Measurements from ENCODE around the gene PSMB4.
"Not testable (repeated sequence)": the region's sequence is repeated elsewhere in the genome, so short reads cannot be mapped to it uniquely, and the experiment has no call there.

PSMB4 gene

DNA sequence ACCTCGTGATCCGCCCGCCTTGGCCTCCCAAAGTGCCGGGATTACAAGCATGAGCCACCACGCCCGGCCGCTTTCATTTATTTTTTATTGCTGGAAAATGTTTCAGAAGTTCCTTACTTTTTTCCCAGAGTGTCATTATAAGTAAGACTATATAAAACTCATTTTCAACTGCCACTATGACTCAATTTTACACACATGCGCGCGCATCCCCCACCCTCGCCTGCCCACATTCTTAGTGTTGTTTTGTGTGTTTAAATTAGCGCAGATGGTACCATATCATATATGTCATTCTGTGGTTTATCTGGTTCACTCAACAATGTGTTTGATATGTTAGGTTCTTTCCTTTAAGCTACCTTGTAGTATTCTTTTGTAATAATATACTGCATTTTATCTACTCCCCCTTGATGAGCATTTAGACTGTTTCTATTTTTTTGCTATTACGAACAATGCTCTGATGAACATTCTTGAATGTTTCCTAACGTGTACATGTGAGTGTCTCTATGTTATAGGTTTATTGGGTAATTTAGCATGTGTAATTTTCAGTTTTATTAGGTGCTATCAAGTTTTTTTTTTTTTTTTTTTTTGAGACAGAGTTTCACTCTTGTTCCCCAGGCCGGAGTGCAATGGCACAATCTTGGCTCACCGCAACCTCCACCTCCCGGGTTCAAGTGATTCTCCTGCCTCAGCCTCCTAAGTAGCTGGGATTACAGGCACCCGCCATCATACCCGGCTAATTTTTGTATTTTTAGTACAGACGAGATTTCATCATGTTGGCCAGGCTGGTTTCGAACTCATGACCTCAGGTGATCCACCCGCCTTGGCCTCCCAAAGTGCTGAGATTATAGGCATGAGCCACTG lies 8.9 kb upstream of the PSMB4 start:
- H3K27ac ChIP-seq (ENCODE audit: low read depth, low read length); H2AFZ ChIP-seq (ENCODE audit: low read length, unreplicated experiment); H3K4me3 ChIP-seq (ENCODE audit: low read depth, low read length); H3K4me1 ChIP-seq (ENCODE audit: control insufficient read depth, insufficient read depth, low read length, unreplicated experiment); H3K27me3 ChIP-seq (ENCODE audit: insufficient read depth, low read length); H3K36me3 ChIP-seq (ENCODE audit: insufficient read depth, low read length); H3K79me2 ChIP-seq (ENCODE audit: control insufficient read depth, insufficient read depth, low read length, unreplicated experiment): not testable (repeated sequence)

DNA sequence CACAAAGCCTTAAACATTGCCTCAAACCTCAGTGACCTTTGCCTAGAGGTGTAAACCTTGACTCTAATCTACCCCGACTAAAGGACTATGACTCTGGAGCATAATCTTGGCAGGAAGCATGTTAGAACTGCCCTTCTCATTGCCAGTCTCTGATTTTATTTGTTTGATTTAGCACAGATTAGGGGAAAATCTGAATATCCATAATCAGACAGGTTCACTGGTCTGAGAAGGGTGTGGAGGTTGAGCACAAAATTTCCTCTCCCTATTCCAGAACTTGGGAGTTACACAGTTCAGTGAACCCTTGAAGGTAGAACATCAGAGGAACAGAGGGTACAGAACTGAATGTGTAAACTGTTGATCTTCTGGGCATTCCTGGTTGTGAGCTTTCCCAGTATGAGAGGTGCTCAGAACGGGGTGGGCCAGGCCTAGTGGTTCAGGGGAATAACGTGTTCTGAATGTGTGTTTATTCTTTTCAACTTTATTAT lies 8.3 kb upstream of the PSMB4 start:
- no peak overlapping the region for H3K4me3 ChIP-seq (ENCODE audit: low read depth, low read length)
- H3K36me3 ChIP-seq (ENCODE audit: insufficient read depth, low read length) = no peaks in the 10 kb centered on the region
- no peaks in the 10 kb centered on the region for H3K27me3 ChIP-seq (ENCODE audit: insufficient read depth, low read length)
- no peaks in the 10 kb centered on the region for H3K4me1 ChIP-seq (ENCODE audit: control insufficient read depth, insufficient read depth, low read length, unreplicated experiment)
- no peaks in the 10 kb centered on the region for H3K79me2 ChIP-seq (ENCODE audit: control insufficient read depth, insufficient read depth, low read length, unreplicated experiment)
- H3K27ac ChIP-seq (ENCODE audit: low read depth, low read length) = no peak overlapping the region
- H2AFZ ChIP-seq (ENCODE audit: low read length, unreplicated experiment) = no peak overlapping the region

- Histone ChIP-seq H3K4me3 (ENCODE audit: low read depth, low read length) (no peak overlapping the region), H2AFZ (ENCODE audit: low read length, unreplicated experiment) (no peak overlapping the region)
These were observed 5.8 kb upstream of the PSMB4 start for GRCh38 chr1:151393583-151393982.

GRCh38 chr1:151396265-151396664 lies 3.1 kb upstream of the PSMB4 start:
- not testable (repeated sequence) for H3K36me3 ChIP-seq (ENCODE audit: insufficient read depth, low read length); H3K4me3 ChIP-seq (ENCODE audit: low read depth, low read length)
- H3K79me2 ChIP-seq (ENCODE audit: control insufficient read depth, insufficient read depth, low read length, unreplicated experiment) = peaks cover 21% of the 10 kb centered on the region

More at GRCh38 chr1:151393583-151393982, 5.8 kb upstream of the PSMB4 start:
- Histone ChIP-seq H3K79me2 (ENCODE audit: control insufficient read depth, insufficient read depth, low read length, unreplicated experiment) (no peaks in the 10 kb centered on the region), H3K27ac (ENCODE audit: low read depth, low read length) (no peak overlapping the region), H3K36me3 (ENCODE audit: insufficient read depth, low read length) (no peaks in the 10 kb centered on the region), H3K27me3 (ENCODE audit: insufficient read depth, low read length) (no peaks in the 10 kb centered on the region), H3K4me1 (ENCODE audit: control insufficient read depth, insufficient read depth, low read length, unreplicated experiment) (peaks cover 2% of the 10 kb centered on the region)

DNA sequence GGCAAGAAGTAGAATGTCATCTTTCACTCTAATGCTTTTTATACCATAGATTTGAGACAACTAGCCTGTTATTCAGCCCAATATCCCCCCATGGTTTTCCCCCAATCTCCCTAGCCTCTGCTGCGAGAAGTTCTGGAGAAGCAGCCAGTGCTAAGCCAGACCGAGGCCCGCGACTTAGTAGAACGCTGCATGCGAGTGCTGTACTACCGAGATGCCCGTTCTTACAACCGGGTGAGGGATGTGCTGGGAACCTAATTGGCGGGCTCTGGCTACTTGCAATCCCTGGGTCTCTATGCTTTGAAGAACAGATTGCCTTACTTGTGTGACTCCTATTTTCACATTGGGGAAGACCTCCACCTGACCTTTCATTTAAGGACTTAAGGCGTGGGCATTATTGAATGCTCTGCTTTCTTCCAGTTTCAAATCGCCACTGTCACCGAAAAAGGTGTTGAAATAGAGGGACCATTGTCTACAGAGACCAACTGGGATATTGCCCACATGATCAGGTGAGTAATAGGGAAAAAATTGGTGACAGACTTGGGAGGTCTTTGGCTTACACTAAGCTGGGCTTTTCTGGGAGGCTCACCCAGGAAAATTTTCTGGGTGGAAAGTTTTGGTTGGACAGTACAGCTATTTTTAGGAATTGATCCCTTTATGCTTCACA lies 1.9 kb downstream of the PSMB4 start:
- Histone ChIP-seq H3K79me2 (ENCODE audit: control insufficient read depth, insufficient read depth, low read length, unreplicated experiment) (peaks cover 25% of the 10 kb centered on the region), H3K4me1 (ENCODE audit: control insufficient read depth, insufficient read depth, low read length, unreplicated experiment) (peaks cover 23% of the 10 kb centered on the region), H3K27ac (ENCODE audit: low read depth, low read length) (0 out of 2 replicates have a peak overlapping the region, but pooled peaks have one; percentile 1), H3K27me3 (ENCODE audit: insufficient read depth, low read length) (no peaks in the 10 kb centered on the region), H3K4me3 (ENCODE audit: low read depth, low read length) (peak overlapping the region; percentile 94), H2AFZ (ENCODE audit: low read length, unreplicated experiment) (no peak overlapping the region), H3K36me3 (ENCODE audit: insufficient read depth, low read length) (peaks cover 22% of the 10 kb centered on the region)

More at GRCh38 chr1:151396265-151396664, 3.1 kb upstream of the PSMB4 start:
- not testable (repeated sequence) for H3K27ac ChIP-seq (ENCODE audit: low read depth, low read length); H2AFZ ChIP-seq (ENCODE audit: low read length, unreplicated experiment); H3K27me3 ChIP-seq (ENCODE audit: insufficient read depth, low read length)
- peaks cover 14% of the 10 kb centered on the region for H3K4me1 ChIP-seq (ENCODE audit: control insufficient read depth, insufficient read depth, low read length, unreplicated experiment)

- Histone ChIP-seq H3K4me3 (ENCODE audit: low read depth, low read length) (no peak overlapping the region; the same call in 1 of the 2 replicates), H3K36me3 (ENCODE audit: insufficient read depth, low read length) (peaks cover 25% of the 10 kb centered on the region), H3K27ac (ENCODE audit: low read depth, low read length) (no peak overlapping the region), H3K4me1 (ENCODE audit: control insufficient read depth, insufficient read depth, low read length, unreplicated experiment) (peaks cover 23% of the 10 kb centered on the region), H3K79me2 (ENCODE audit: control insufficient read depth, insufficient read depth, low read length, unreplicated experiment) (peaks cover 25% of the 10 kb centered on the region), H3K27me3 (ENCODE audit: insufficient read depth, low read length) (no peaks in the 10 kb centered on the region), H2AFZ (ENCODE audit: low read length, unreplicated experiment) (no peak overlapping the region)
These were observed 2.5 kb downstream of the PSMB4 start for GRCh38 chr1:151401860-151402259.

- Histone ChIP-seq H2AFZ (ENCODE audit: low read length, unreplicated experiment) (no peak overlapping the region), H3K27ac (ENCODE audit: low read depth, low read length) (no peak overlapping the region), H3K4me3 (ENCODE audit: low read depth, low read length) (no peak overlapping the region), H3K79me2 (ENCODE audit: control insufficient read depth, insufficient read depth, low read length, unreplicated experiment) (peaks cover 25% of the 10 kb centered on the region), H3K36me3 (ENCODE audit: insufficient read depth, low read length) (peaks cover 32% of the 10 kb centered on the region), H3K27me3 (ENCODE audit: insufficient read depth, low read length) (no peaks in the 10 kb centered on the region), H3K4me1 (ENCODE audit: control insufficient read depth, insufficient read depth, low read length, unreplicated experiment) (peaks cover 23% of the 10 kb centered on the region)
These were observed 3.4 kb downstream of the PSMB4 start for GRCh38 chr1:151402764-151403163.

DNA sequence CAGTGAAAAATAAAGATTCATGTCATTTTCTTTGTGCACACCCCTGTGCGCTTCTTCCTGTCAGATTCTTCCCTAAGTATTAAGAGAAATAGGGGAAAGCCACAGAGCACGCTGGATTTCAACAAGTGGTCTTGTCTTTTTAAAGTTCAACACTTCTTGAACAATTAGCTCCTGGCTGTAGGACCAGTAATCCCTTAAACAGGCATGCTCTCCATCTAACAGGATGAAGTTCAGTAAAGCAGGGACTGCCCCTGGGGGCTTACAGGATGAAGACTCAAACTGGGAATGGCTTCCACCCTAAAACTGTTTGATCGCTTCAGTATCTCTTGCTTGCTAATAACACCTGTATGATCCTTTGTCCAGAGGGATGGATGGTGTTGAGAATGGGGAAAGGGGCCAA lies 4.2 kb downstream of the PSMB4 start:
- Histone ChIP-seq H3K36me3 (ENCODE audit: insufficient read depth, low read length) (peaks cover 32% of the 10 kb centered on the region), H3K27ac (ENCODE audit: low read depth, low read length) (no peak overlapping the region), H3K4me1 (ENCODE audit: control insufficient read depth, insufficient read depth, low read length, unreplicated experiment) (peaks cover 21% of the 10 kb centered on the region), H2AFZ (ENCODE audit: low read length, unreplicated experiment) (no peak overlapping the region), H3K79me2 (ENCODE audit: control insufficient read depth, insufficient read depth, low read length, unreplicated experiment) (peaks cover 25% of the 10 kb centered on the region), H3K27me3 (ENCODE audit: insufficient read depth, low read length) (no peaks in the 10 kb centered on the region), H3K4me3 (ENCODE audit: low read depth, low read length) (no peak overlapping the region)

GRCh38 chr1:151405187-151405951 lies 6.0 kb downstream of the PSMB4 start:
- Histone ChIP-seq H3K36me3 (ENCODE audit: insufficient read depth, low read length) (peaks cover 36% of the 10 kb centered on the region), H3K79me2 (ENCODE audit: control insufficient read depth, insufficient read depth, low read length, unreplicated experiment) (peaks cover 13% of the 10 kb centered on the region), H3K27ac (ENCODE audit: low read depth, low read length) (no peak overlapping the region), H3K4me1 (ENCODE audit: control insufficient read depth, insufficient read depth, low read length, unreplicated experiment) (peaks cover 17% of the 10 kb centered on the region), H3K27me3 (ENCODE audit: insufficient read depth, low read length) (no peaks in the 10 kb centered on the region), H3K4me3 (ENCODE audit: low read depth, low read length) (no peak overlapping the region), H2AFZ (ENCODE audit: low read length, unreplicated experiment) (no peak overlapping the region)

GRCh38 chr1:151406176-151406575 lies 6.8 kb downstream of the PSMB4 start:
- Histone ChIP-seq H3K4me3 (ENCODE audit: low read depth, low read length) (no peak overlapping the region), H3K79me2 (ENCODE audit: control insufficient read depth, insufficient read depth, low read length, unreplicated experiment) (peaks cover 5% of the 10 kb centered on the region), H3K36me3 (ENCODE audit: insufficient read depth, low read length) (peaks cover 36% of the 10 kb centered on the region), H3K4me1 (ENCODE audit: control insufficient read depth, insufficient read depth, low read length, unreplicated experiment) (peaks cover 9% of the 10 kb centered on the region), H3K27me3 (ENCODE audit: insufficient read depth, low read length) (no peaks in the 10 kb centered on the region), H2AFZ (ENCODE audit: low read length, unreplicated experiment) (no peak overlapping the region), H3K27ac (ENCODE audit: low read depth, low read length) (no peak overlapping the region)
